Measurements from ENCODE around the gene BCAR3.
"Not testable (repeated sequence)": the region's sequence is repeated elsewhere in the genome, so short reads cannot be mapped to it uniquely, and the experiment has no call there.

DNA sequence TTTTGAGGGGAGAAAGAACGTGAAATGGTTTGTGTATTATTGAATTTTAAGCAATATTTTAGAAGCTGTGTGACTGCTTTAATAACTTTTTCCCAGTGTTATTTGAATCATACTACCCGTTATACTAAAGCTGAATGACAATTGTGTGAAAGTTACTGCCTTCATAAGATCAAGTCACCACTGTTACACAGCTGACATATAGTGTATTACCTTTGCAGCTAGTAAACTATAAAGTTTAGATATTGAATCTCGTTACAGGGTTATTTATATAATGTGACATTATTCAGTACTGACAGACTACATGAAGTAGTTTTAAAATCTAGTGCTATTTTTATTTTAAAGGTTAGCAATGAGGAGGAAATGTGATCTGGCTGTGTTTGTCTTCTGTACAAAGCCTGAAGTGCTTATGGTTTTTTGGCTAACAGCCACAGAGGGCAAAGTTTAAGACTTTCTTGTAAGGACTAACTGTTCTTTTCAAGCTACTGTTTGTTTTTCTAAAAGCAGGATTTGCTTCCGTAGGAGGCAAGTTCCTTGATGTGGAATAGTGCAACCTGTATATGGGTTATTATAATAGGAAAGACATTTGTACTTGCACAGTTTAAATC lies 127.6 kb downstream of the BCAR3 start:
- TF ChIP-seq POLR2A (IDR thresholded peaks at IDR 0.05; ENCODE audit: low read depth, low read length); CHD1 (IDR thresholded peaks at IDR 0.05; ENCODE audit: low read depth, low read length); MAZ (IDR thresholded peaks at IDR 0.05; ENCODE audit: borderline replicate concordance, low read depth, low read length); RFX5 (IDR thresholded peaks at IDR 0.05; ENCODE audit: low read depth, low read length); MXI1 (IDR thresholded peaks at IDR 0.05; ENCODE audit: borderline replicate concordance, low read depth, low read length); CEBPB (IDR thresholded peaks at IDR 0.05; ENCODE audit: low read depth, low read length); RAD21 (IDR thresholded peaks at IDR 0.05; ENCODE audit: low read length); NFE2L2 (IDR thresholded peaks at IDR 0.05; ENCODE audit: low read depth, low read length); MAFK (IDR thresholded peaks at IDR 0.05; ENCODE audit: low read depth, low read length); RCOR1 (IDR thresholded peaks at IDR 0.05; ENCODE audit: insufficient replicate concordance, low read length): not testable (repeated sequence)
- TF ChIP-seq, protein P1, sequence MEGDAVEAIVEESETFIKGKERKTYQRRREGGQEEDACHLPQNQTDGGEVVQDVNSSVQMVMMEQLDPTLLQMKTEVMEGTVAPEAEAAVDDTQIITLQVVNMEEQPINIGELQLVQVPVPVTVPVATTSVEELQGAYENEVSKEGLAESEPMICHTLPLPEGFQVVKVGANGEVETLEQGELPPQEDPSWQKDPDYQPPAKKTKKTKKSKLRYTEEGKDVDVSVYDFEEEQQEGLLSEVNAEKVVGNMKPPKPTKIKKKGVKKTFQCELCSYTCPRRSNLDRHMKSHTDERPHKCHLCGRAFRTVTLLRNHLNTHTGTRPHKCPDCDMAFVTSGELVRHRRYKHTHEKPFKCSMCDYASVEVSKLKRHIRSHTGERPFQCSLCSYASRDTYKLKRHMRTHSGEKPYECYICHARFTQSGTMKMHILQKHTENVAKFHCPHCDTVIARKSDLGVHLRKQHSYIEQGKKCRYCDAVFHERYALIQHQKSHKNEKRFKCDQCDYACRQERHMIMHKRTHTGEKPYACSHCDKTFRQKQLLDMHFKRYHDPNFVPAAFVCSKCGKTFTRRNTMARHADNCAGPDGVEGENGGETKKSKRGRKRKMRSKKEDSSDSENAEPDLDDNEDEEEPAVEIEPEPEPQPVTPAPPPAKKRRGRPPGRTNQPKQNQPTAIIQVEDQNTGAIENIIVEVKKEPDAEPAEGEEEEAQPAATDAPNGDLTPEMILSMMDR (conservative IDR thresholded peaks at IDR 0.05; ENCODE audit: low read depth, low read length), result not testable (repeated sequence)
- TF ChIP-seq, protein P2, sequence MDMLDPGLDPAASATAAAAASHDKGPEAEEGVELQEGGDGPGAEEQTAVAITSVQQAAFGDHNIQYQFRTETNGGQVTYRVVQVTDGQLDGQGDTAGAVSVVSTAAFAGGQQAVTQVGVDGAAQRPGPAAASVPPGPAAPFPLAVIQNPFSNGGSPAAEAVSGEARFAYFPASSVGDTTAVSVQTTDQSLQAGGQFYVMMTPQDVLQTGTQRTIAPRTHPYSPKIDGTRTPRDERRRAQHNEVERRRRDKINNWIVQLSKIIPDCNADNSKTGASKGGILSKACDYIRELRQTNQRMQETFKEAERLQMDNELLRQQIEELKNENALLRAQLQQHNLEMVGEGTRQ (IDR thresholded peaks at IDR 0.05; ENCODE audit: low read depth, low read length), result not testable (repeated sequence)
- TF ChIP-seq, protein P3, sequence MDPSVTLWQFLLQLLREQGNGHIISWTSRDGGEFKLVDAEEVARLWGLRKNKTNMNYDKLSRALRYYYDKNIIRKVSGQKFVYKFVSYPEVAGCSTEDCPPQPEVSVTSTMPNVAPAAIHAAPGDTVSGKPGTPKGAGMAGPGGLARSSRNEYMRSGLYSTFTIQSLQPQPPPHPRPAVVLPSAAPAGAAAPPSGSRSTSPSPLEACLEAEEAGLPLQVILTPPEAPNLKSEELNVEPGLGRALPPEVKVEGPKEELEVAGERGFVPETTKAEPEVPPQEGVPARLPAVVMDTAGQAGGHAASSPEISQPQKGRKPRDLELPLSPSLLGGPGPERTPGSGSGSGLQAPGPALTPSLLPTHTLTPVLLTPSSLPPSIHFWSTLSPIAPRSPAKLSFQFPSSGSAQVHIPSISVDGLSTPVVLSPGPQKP (IDR thresholded peaks at IDR 0.05; ENCODE audit: borderline replicate concordance, low read depth, low read length), result not testable (repeated sequence)

Measured in IMR-90 (cell line).